OCI-LY7 (cell line): Measurements from ENCODE around the gene CA14.

Experiments
- CTCF ChIP-seq: fragments of 200-600 bp; sonication (generic); conservative IDR thresholded peaks from 2 replicates; pipeline ENCODE4 v1.5.1; 2014; ENCODE audit warnings: mild to moderate bottlenecking, antibody characterized with exemption, low read length, moderate library complexity, mixed read lengths
- EZH2phosphoT487 ChIP-seq: fragments of 200-600 bp; sonication (generic); IDR thresholded peaks from 2 replicates; pipeline ENCODE4 v1.6.1; 2018; ENCODE audit warnings: low read depth, borderline replicate concordance, mild to moderate bottlenecking, mixed run types, antibody characterized with exemption, low read length, moderate library complexity, mixed read lengths

GRCh38 chr1:150267896-150268295, 10.3 kb downstream of the CA14 start:
- TF ChIP-seq CTCF, result no peak
- no peak for TF ChIP-seq EZH2phosphoT487
